Activated CD8-positive, alpha-beta T cell treated with anti-CD3 and anti-CD28 coated beads for 36 hours (primary cell): ENCODE data around the gene DZIP1. TPM values are rescaled to one million over a fixed set of nuclear protein-coding genes. Genes with fewer than 3 reads are reported as not detected.
"Not testable (repeated sequence)": the region's sequence is repeated elsewhere in the genome, so short reads cannot be mapped to it uniquely, and the experiment has no call there.

ENCODE experiments used
- ATAC-seq: fragments of 200-7000 bp; cut with Tn5 transposase; one replicate; pipeline ENCODE4 v1.10.0; 2021; ENCODE audit warnings: mild to moderate bottlenecking, moderate library complexity
- CTCF ChIA-PET: fragments of 350-600 bp; sonication (Branson Sonifier 250); formaldehyde crosslinking; loops from one replicate; lab custom pipeline; 2021; ENCODE audit warnings: antibody characterized with exemption; lab: Charles Lee
- POLR2A ChIA-PET: fragments of 350-600 bp; sonication (Branson Sonifier 250); formaldehyde crosslinking; loops from one replicate; lab custom pipeline; 2021; ENCODE audit warnings: antibody characterized with exemption; lab: Charles Lee
- DNase-seq: peaks from one replicate; pipeline ENCODE4 v3.0.0-alpha.2; 2020
- H3K27ac Mint-ChIP-seq: one replicate; pipeline ENCODE4 v1.8.0; 2021; ENCODE audit warnings: mild to moderate bottlenecking, mixed read lengths
- H3K27me3 Mint-ChIP-seq: one replicate; pipeline ENCODE4 v1.8.0; 2021; ENCODE audit warnings: mixed read lengths
- H3K36me3 Mint-ChIP-seq: one replicate; pipeline ENCODE4 v1.8.0; 2021; ENCODE audit warnings: low read depth, mixed read lengths
- H3K4me1 Mint-ChIP-seq: one replicate; pipeline ENCODE4 v1.8.0; 2021; ENCODE audit warnings: low read depth, mixed read lengths
- H3K4me3 Mint-ChIP-seq: one replicate; pipeline ENCODE4 v1.8.0; 2021; ENCODE audit warnings: mild to moderate bottlenecking, moderate library complexity, mixed read lengths
- H3K9me3 Mint-ChIP-seq: one replicate; pipeline ENCODE4 v1.8.0; 2021; ENCODE audit warnings: mixed read lengths
- intact Hi-C: fragments of 100-400 bp; cut with micrococcal nuclease; formaldehyde crosslinking; loops from one replicate; pipeline ENCODE4 v1.10.0; 2022
- total RNA-seq, 2 experiments: library from RNA; stranded (reverse); gene quantifications; one replicate each; pipeline ENCODE4 v1.2.3, GENCODE V29; 2021
- TF ChIP-seq, protein P1 (sequence below): fragments of 200-600 bp; IDR thresholded peaks from one replicate; pipeline ENCODE4 v1.8.0; 2022; ENCODE audit warnings: antibody characterized with exemption, mild to moderate bottlenecking

DZIP1 gene
- under 1 TPM; 0.54 to 0.85 TPM for total RNA-seq

GRCh38 chr13:95644601-95645052 lies at the start of gene DZIP1:
Gene DZIP1, minus strand, starts transcription at chr13:95644706. Its CDS starts 2,677 bp downstream, at chr13:95642029.
- peak; percentile 87 for ATAC-seq

DNA sequence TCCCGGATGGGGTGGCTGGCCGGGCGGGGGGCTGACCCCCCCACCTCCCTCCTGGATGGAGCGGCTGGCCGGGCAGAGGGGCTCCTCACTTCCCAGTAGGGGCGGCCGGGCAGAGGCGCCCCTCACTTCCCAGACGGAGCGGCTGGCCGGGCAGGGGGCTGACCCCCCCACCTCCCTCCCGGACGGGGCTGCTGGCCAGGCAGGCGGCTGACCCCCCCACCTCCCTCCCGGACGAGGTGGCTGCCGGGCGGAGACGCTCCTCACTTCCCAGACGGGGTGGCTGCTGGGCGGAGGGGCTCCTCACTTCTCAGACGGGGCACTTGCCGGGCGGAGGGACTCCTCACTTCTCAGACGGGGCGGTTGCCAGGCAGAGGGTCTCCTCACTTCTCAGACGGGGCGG lies 46.5 kb upstream of the DZIP1 start:
- H3K36me3 Mint-ChIP-seq = peaks cover 23% of the 10 kb centered on the region
- DNase-seq, H3K27ac Mint-ChIP-seq, H3K27me3 Mint-ChIP-seq, H3K4me3 Mint-ChIP-seq, CTCF ChIA-PET, intact Hi-C loops, POLR2A ChIA-PET, ATAC-seq: not testable (repeated sequence)
- peaks cover 39% of the 10 kb centered on the region for H3K4me1 Mint-ChIP-seq
- peaks cover 27% of the 10 kb centered on the region for H3K9me3 Mint-ChIP-seq

More at GRCh38 chr13:95644601-95645052, at the start of gene DZIP1:
- no peak within 1 kb of the TSS for H3K27ac Mint-ChIP-seq
- peak; percentile 50 for DNase-seq
- H3K4me3 Mint-ChIP-seq = peak within 1 kb of the TSS; percentile 69
- H3K27me3 Mint-ChIP-seq = peaks cover 30% of the 10 kb centered on the region
- peaks cover 5% of the 10 kb centered on the region for H3K4me1 Mint-ChIP-seq
- no peaks in the 10 kb centered on the region for H3K9me3 Mint-ChIP-seq
- ChIA-PET CTCF (interaction anchor here (1.5 kb wide), 1 partner anchor 20 kb away, joined by 5 read pairs; no protein-coding TSS in a partner anchor), POLR2A (no interaction called here)
- intact Hi-C loops = no loop called here
- H3K36me3 Mint-ChIP-seq = no peaks in the 10 kb centered on the region
- TF ChIP-seq, protein P1, sequence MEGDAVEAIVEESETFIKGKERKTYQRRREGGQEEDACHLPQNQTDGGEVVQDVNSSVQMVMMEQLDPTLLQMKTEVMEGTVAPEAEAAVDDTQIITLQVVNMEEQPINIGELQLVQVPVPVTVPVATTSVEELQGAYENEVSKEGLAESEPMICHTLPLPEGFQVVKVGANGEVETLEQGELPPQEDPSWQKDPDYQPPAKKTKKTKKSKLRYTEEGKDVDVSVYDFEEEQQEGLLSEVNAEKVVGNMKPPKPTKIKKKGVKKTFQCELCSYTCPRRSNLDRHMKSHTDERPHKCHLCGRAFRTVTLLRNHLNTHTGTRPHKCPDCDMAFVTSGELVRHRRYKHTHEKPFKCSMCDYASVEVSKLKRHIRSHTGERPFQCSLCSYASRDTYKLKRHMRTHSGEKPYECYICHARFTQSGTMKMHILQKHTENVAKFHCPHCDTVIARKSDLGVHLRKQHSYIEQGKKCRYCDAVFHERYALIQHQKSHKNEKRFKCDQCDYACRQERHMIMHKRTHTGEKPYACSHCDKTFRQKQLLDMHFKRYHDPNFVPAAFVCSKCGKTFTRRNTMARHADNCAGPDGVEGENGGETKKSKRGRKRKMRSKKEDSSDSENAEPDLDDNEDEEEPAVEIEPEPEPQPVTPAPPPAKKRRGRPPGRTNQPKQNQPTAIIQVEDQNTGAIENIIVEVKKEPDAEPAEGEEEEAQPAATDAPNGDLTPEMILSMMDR = no peak

GRCh38 chr13:95689582-95689926 lies 45.0 kb upstream of the DZIP1 start:
- Mint-ChIP-seq H3K4me1 (peaks cover 46% of the 10 kb centered on the region), H3K4me3 (no peak overlapping the region), H3K27me3 (no peaks in the 10 kb centered on the region), H3K36me3 (peaks cover 31% of the 10 kb centered on the region), H3K27ac (peak overlapping the region; percentile 34), H3K9me3 (peaks cover 29% of the 10 kb centered on the region)
- DNase-seq (no peak), ATAC-seq (no peak)
- intact Hi-C loops = no loop called here
- POLR2A ChIA-PET = no interaction called here
- TF ChIP-seq, protein P1 = no peak
- CTCF ChIA-PET = no interaction called here

DNA sequence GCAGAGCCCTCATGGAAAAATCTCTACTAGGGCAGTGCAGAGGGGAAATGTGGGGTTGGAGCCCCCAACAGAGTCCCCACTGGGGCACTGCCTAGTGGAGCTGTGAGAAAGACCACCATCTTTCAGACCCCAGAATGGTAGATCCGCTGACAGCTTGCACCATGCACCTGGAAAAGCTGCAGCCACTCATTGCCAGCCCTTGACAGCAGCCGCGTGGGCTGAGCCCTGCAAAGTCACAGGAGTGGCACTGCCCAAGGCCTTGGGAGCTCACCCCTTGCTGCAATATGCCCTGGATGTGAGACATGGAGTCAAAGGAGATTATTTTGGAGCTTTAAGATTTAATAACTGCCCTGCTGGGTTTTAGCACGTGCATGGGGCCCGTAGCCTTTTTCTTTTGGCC lies 40.5 kb upstream of the DZIP1 start:
- CTCF ChIA-PET, ATAC-seq, POLR2A ChIA-PET, H3K27ac Mint-ChIP-seq, DNase-seq, H3K27me3 Mint-ChIP-seq, H3K4me3 Mint-ChIP-seq, intact Hi-C loops: not testable (repeated sequence)
- peaks cover 58% of the 10 kb centered on the region for H3K36me3 Mint-ChIP-seq
- H3K9me3 Mint-ChIP-seq = peaks cover 29% of the 10 kb centered on the region
- peaks cover 73% of the 10 kb centered on the region for H3K4me1 Mint-ChIP-seq

DNA sequence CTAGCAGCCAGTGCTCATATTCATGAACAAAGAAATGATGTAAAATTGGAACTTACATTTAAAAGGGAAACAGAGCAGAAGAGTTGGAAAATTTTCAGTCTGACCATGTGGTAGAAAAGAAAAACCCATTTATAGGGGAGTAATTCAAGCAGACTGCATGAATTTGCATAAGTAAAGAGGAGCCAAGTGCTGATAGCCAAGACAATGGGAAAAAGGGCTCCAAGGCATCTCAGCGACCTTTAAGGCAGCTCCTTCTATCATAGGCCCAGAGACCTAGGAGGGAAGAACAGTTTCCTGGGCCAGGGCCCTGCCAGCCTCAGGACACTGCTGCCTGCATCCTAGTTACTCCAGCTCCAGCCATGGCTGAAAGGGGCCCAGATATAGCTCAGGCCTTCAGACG lies 39.9 kb upstream of the DZIP1 start:
- TF ChIP-seq, protein P1 = no peak
- ChIA-PET CTCF (no interaction called here), POLR2A (no interaction called here)
- Mint-ChIP-seq H3K9me3 (peaks cover 27% of the 10 kb centered on the region), H3K27ac (no peak overlapping the region), H3K4me1 (peaks cover 75% of the 10 kb centered on the region), H3K27me3 (no peaks in the 10 kb centered on the region), H3K36me3 (peaks cover 59% of the 10 kb centered on the region), H3K4me3 (no peak overlapping the region)
- intact Hi-C loops = no loop called here
- ATAC-seq (no peak), DNase-seq (no peak)

- CTCF ChIA-PET = no interaction called here
- Mint-ChIP-seq H3K4me1 (peaks cover 59% of the 10 kb centered on the region), H3K9me3 (no peaks in the 10 kb centered on the region)
Measured at GRCh38 chr13:95679722-95680121, 35.2 kb upstream of the DZIP1 start.

More at GRCh38 chr13:95679722-95680121, 35.2 kb upstream of the DZIP1 start:
- H3K36me3 Mint-ChIP-seq = peaks cover 31% of the 10 kb centered on the region
- H3K27ac Mint-ChIP-seq = no peak overlapping the region
- POLR2A ChIA-PET = no interaction called here
- H3K27me3 Mint-ChIP-seq = no peaks in the 10 kb centered on the region
- ATAC-seq (no peak), DNase-seq (no peak)
- TF ChIP-seq, protein P1 = no peak
- no peak overlapping the region for H3K4me3 Mint-ChIP-seq
- intact Hi-C loops = no loop called here
